Measurements from ENCODE around the gene P2RY8. TPM values are rescaled to one million over a fixed set of nuclear protein-coding genes. Genes with fewer than 3 reads are reported as not detected.
A peak's percentile ranks its signal among the peaks of the same experiment; 100 is the strongest.

Gene P2RY8
- total and polyA plus RNA-seq, 10 of the 15 experiments (the other 5 are each of a cell fraction or from before 2014, with no cell fraction given) = 2.0 to 64.4 (median 36.5) TPM

- Histone ChIP-seq H3K9me3 (replicated peaks; ENCODE audit: control insufficient read depth, insufficient read depth, low read length) (no peaks in the 10 kb centered on the region), H3K27ac (ENCODE audit: control insufficient read depth, insufficient read depth) (peak overlapping the region; percentile 97), H3K4me1 (ENCODE audit: control insufficient read depth, insufficient read depth, low read length) (peaks cover 12% of the 10 kb centered on the region), H3K4me2 (ENCODE audit: control insufficient read depth, insufficient read depth) (peak overlapping the region; percentile 78), H2AFZ (ENCODE audit: control insufficient read depth, low read depth, low read length) (no peak overlapping the region), H3K79me2 (ENCODE audit: control insufficient read depth, insufficient read depth, low read length) (peaks cover 49% of the 10 kb centered on the region), H3K36me3 (ENCODE audit: control insufficient read depth in 2 of 2, insufficient read depth in 2 of 2, low read length in 1 of 2) (peaks cover 0 to 2% of the 10 kb centered on the region in 2 experiments; a peak in 1 of 4 replicates), H3K27me3 (replicated peaks in 1 of 2; ENCODE audit: control insufficient read depth in 2 of 2, insufficient read depth in 2 of 2, low read length in 1 of 2) (no peaks in the 10 kb centered on the region), H3K4me3 (peak overlapping the region; percentile 92), H4K20me1 (ENCODE audit: control insufficient read depth, insufficient read depth) (no peaks in the 10 kb centered on the region), H3K9ac (ENCODE audit: control insufficient read depth, insufficient read depth, low read length) (peak overlapping the region; percentile 94)
- CTCF ChIA-PET = no interaction called here
- BruUV-seq (replicated peaks) = TSS peak; percentile 87
- FAIRE-seq = peak; percentile 70
- WGBS (ENCODE audit: insufficient coverage, insufficient replicate concordance, low lambda C conversion rate, missing lambda C conversion rate) = 2% methylated on average over 33 of the region's 33 CpGs
- peak; percentile 62 for DNase-seq (ENCODE audit: low read depth, low spot score)
- SMC1A ChIA-PET (ENCODE audit: uncharacterized antibody, unreplicated experiment) = no interaction called here
- intact Hi-C loops (cut with micrococcal nuclease; ENCODE audit: unreplicated experiment) = loop anchor here (1.0 to 2.0 kb wide), 8 partner anchors 14 to 81 kb away; partner anchors contain the start of gene AKAP17A
- RAD21 ChIA-PET (ENCODE audit: unreplicated experiment) = no interaction called here
- ATAC-seq = peak; percentile 44
- POLR2A ChIA-PET = no interaction called here
- in situ Hi-C loops (cut with MboI) = no loop called here
- no peak for TF ChIP-seq FOS (IDR thresholded peaks at IDR 0.05; ENCODE audit: borderline replicate concordance, extremely low read depth, insufficient read length)
- TF ChIP-seq ATF7 (IDR thresholded peaks at IDR 0.05; ENCODE audit: low read depth) = no peak
- no peak for TF ChIP-seq STAT1 (conservative IDR thresholded peaks at IDR 0.05)
- TF ChIP-seq CHD1 (IDR thresholded peaks at IDR 0.05; ENCODE audit: low read depth, low read length) = peak; percentile 27; the same call in 1 of the 2 replicates
- peak; percentile 52; the same call in 1 of the 2 replicates for TF ChIP-seq LARP7 (IDR thresholded peaks at IDR 0.05)
- TF ChIP-seq BCL3 (IDR thresholded peaks at IDR 0.05; ENCODE audit: borderline replicate concordance, insufficient read depth, low read depth, low read length, poor library complexity, severe bottlenecking) = peak; percentile 54
- TF ChIP-seq NFYB (IDR thresholded peaks at IDR 0.05; ENCODE audit: insufficient read depth, low read depth, low read length) = no peak
- TF ChIP-seq EED (IDR thresholded peaks at IDR 0.05; ENCODE audit: low read depth) = peak; percentile 89
- TF ChIP-seq GATAD2B (conservative IDR thresholded peaks at IDR 0.05; ENCODE audit: low read depth) = no peak; the same call in 1 of the 2 replicates
- no peak; the same call in 1 of the 2 replicates for TF ChIP-seq RB1 (IDR thresholded peaks at IDR 0.05; ENCODE audit: borderline replicate concordance)
- 0 out of 2 replicates have a peak, but pooled peaks have one; percentile 1 for TF ChIP-seq RAD21 (IDR thresholded peaks at IDR 0.05; ENCODE audit: insufficient read depth, low read depth, low read length)
- peak in 1 of 2 experiments; percentile 33; a peak in 1 of 4 replicates for TF ChIP-seq ETV6 (conservative IDR thresholded peaks at IDR 0.05 in 1 of 2, IDR thresholded peaks at IDR 0.05 in 1 of 2; ENCODE audit: borderline replicate concordance in 1 of 2, low read depth in 1 of 2)
- peak; percentile 32 for TF ChIP-seq HDAC6 (IDR thresholded peaks at IDR 0.05; ENCODE audit: unreplicated experiment)
- TF ChIP-seq SREBF2 (IDR thresholded peaks at IDR 0.05; ENCODE audit: low read length) = no peak
- no peak for TF ChIP-seq ELK1 (IDR thresholded peaks at IDR 0.05; ENCODE audit: low read depth, low read length)
- TF ChIP-seq MYB (IDR thresholded peaks at IDR 0.05; ENCODE audit: borderline replicate concordance, low read depth, low read length) = no peak
- no peak for TF ChIP-seq ZBTB40 (IDR thresholded peaks at IDR 0.05; ENCODE audit: borderline replicate concordance)
These were observed 1.5 kb downstream of the P2RY8 start for GRCh38 chrX:1535241-1536041.
